ENCODE data around the gene CHRNA1. TPM values are rescaled to one million over a fixed set of nuclear protein-coding genes. Genes with fewer than 3 reads are reported as not detected.
A peak's percentile ranks its signal among the peaks of the same experiment; 100 is the strongest.

Gene CHRNA1
- total RNA-seq, 1 donor from 2014 or later = not detected

GRCh38 chr2:174759381-174760065, 4.7 kb downstream of the CHRNA1 start:
- no peak for ATAC-seq

- ATAC-seq = no peak
Measured at GRCh38 chr2:174756743-174757142, 7.5 kb downstream of the CHRNA1 start.

GRCh38 chr2:174753038-174753633, 11.1 kb downstream of the CHRNA1 start:
- peak; percentile 13 for ATAC-seq

GRCh38 chr2:174752403-174753037, 11.8 kb downstream of the CHRNA1 start:
- no peak for ATAC-seq

- no peak for ATAC-seq
Measured at GRCh38 chr2:174750923-174751441, 13.3 kb downstream of the CHRNA1 start.

- ATAC-seq = no peak
Measured at GRCh38 chr2:174749793-174750192, 14.5 kb downstream of the CHRNA1 start.

- ATAC-seq = peak; percentile 81
Measured at GRCh38 chr2:174748948-174749347, 15.3 kb downstream of the CHRNA1 start.

GRCh38 chr2:174745142-174745541, 19.1 kb downstream of the CHRNA1 start:
- no peak for ATAC-seq

GRCh38 chr2:174744111-174744510, 20.2 kb downstream of the CHRNA1 start:
- no peak for ATAC-seq

- ATAC-seq = no peak
Measured at GRCh38 chr2:174740721-174741120, 23.6 kb downstream of the CHRNA1 start.

- ATAC-seq = no peak
Measured at GRCh38 chr2:174738841-174739240, 25.4 kb downstream of the CHRNA1 start.

- ATAC-seq = no peak
Measured at GRCh38 chr2:174731546-174731945, 32.7 kb downstream of the CHRNA1 start.

GRCh38 chr2:174730698-174731018, 33.6 kb downstream of the CHRNA1 start:
- no peak for ATAC-seq

- ATAC-seq = peak; percentile 26
Measured at GRCh38 chr2:174729797-174730697, 34.2 kb downstream of the CHRNA1 start.

GRCh38 chr2:174728096-174728495, 36.2 kb downstream of the CHRNA1 start:
- ATAC-seq = no peak

- ATAC-seq = no peak
Measured at GRCh38 chr2:174726212-174726611, 38.1 kb downstream of the CHRNA1 start.

- no peak for ATAC-seq
Measured at GRCh38 chr2:174722942-174723592, 41.2 kb downstream of the CHRNA1 start.

- ATAC-seq = no peak
Measured at GRCh38 chr2:174719016-174719415, 45.3 kb downstream of the CHRNA1 start.

- ATAC-seq = no peak
Measured at GRCh38 chr2:174718591-174718990, 45.7 kb downstream of the CHRNA1 start.

GRCh38 chr2:174717916-174718315, 46.4 kb downstream of the CHRNA1 start:
- ATAC-seq = no peak

- ATAC-seq = no peak
Measured at GRCh38 chr2:174717273-174717672, 47.0 kb downstream of the CHRNA1 start.

- no peak for ATAC-seq
Measured at GRCh38 chr2:174716785-174717184, 47.5 kb downstream of the CHRNA1 start.

Measured in esophagus mucosa (tissue), 1 donor.